H1 (cell line): ENCODE measurements around the gene SLC2A4RG. TPM values are rescaled to one million over a fixed set of nuclear protein-coding genes. Genes with fewer than 3 reads are reported as not detected.

ENCODE experiments used
- CTCF ChIA-PET: fragments of 300-600 bp; sonication (Branson Sonifier 250); formaldehyde crosslinking; loops from one replicate; lab custom pipeline; 2021; ENCODE audit not compliant: partially characterized antibody; lab: Charles Lee
- POLR2A ChIA-PET: fragments of 300-600 bp; sonication (Branson Sonifier 250); formaldehyde crosslinking; loops from one replicate; lab custom pipeline; 2021; ENCODE audit warnings: inconsistent platforms; ENCODE audit not compliant: partially characterized antibody; lab: Charles Lee
- DNase-seq, 2 experiments: peaks; one replicate each; pipeline versions ENCODE4 v3.0.0 to v3.0.0-alpha.2; 2010 to 2022; ENCODE audit warnings: low spot score in 2 of 2, low read depth in 1 of 2, mixed read lengths in 1 of 2
- FAIRE-seq: peaks from 2 replicates; lab custom pipeline; 2011; peaks lifted over from hg19 to GRCh38; lab: Jason Lieb, UNC
- H2AFZ ChIP-seq: 2 replicates; pipeline ENCODE4 v1.8.1; 2012; ENCODE audit warnings: low read length, inconsistent platforms
- H2AK5ac ChIP-seq: 2 replicates; pipeline ENCODE4 v1.6.1; 2013; ENCODE audit warnings: low read depth, low read length
- H2BK120ac ChIP-seq: replicated peaks from 2 replicates; pipeline ENCODE3; 2013; ENCODE audit warnings: low read depth, low read length, inconsistent platforms
- H2BK12ac ChIP-seq: 2 replicates; pipeline ENCODE4 v1.6.1; 2013; ENCODE audit warnings: low read depth, low read length
- H2BK15ac ChIP-seq: 2 replicates; pipeline ENCODE4 v1.6.1; 2013; ENCODE audit warnings: low read length
- H2BK20ac ChIP-seq: 2 replicates; pipeline ENCODE4 v1.6.1; 2013; ENCODE audit warnings: low read length
- H2BK5ac ChIP-seq: 2 replicates; pipeline ENCODE4 v1.6.1; 2013; ENCODE audit warnings: low read depth, low read length
- H3K14ac ChIP-seq: 2 replicates; pipeline ENCODE4 v1.6.1; 2013; ENCODE audit warnings: inconsistent platforms; ENCODE audit not compliant: insufficient read length
- H3K18ac ChIP-seq: 2 replicates; pipeline ENCODE4 v1.6.1; 2013; ENCODE audit warnings: low read length; ENCODE audit errors: extremely low read depth
- H3K23ac ChIP-seq: 2 replicates; pipeline ENCODE4 v1.6.1; 2013; ENCODE audit warnings: inconsistent platforms; ENCODE audit not compliant: insufficient read length
- H3K23me2 ChIP-seq: 2 replicates; pipeline ENCODE4 v1.6.1; 2013; ENCODE audit warnings: low read depth, low read length
- H3K27ac ChIP-seq: 2 replicates; pipeline ENCODE4 v1.6.1; 2011; ENCODE audit warnings: low read depth, low read length, inconsistent platforms
- H3K27me3 ChIP-seq, 4 experiments: replicated peaks in 1 of 4; 1 replicate in 1 of 4; 2 replicates in 3 of 4; pipeline versions ENCODE4 v1.6.1 to v1.8.1; 2011 to 2013; ENCODE audit warnings: low read length in 3 of 4, mild to moderate bottlenecking in 3 of 4, inconsistent platforms in 2 of 4, mixed read lengths in 2 of 4, moderate library complexity in 1 of 4; ENCODE audit not compliant: control insufficient read depth in 3 of 4, insufficient read depth in 3 of 4; ENCODE audit errors: extremely low read depth in 1 of 4
- H3K36me3 ChIP-seq, 4 experiments: 2 replicates each; pipeline versions ENCODE4 v1.6.1 to v1.8.1; 2011 to 2013; ENCODE audit warnings: mild to moderate bottlenecking in 4 of 4, low read length in 3 of 4, moderate library complexity in 2 of 4, control low read depth in 1 of 4, inconsistent platforms in 1 of 4; ENCODE audit not compliant: insufficient read depth in 4 of 4, control insufficient read depth in 2 of 4
- H3K4ac ChIP-seq: replicated peaks from 2 replicates; pipeline ENCODE3; 2013; ENCODE audit warnings: low read length, low read depth, mixed read lengths, inconsistent platforms; ENCODE audit not compliant: insufficient read length
- H3K4me1 ChIP-seq, 4 experiments: replicated peaks in 1 of 4; 1 replicate in 1 of 4; 2 replicates in 3 of 4; pipeline versions ENCODE4 v1.6.1 to v1.8.1; 2011 to 2013; ENCODE audit warnings: low read length in 3 of 4, inconsistent platforms in 2 of 4, mixed read lengths in 1 of 4; ENCODE audit not compliant: insufficient read depth in 4 of 4, control insufficient read depth in 3 of 4
- H3K4me2 ChIP-seq, 2 experiments: 2 replicates each; pipeline versions ENCODE4 v1.6.1 to v1.8.1; 2011 to 2013; ENCODE audit warnings: low read depth in 2 of 2, low read length in 2 of 2, control low read depth in 1 of 2, inconsistent platforms in 1 of 2, mild to moderate bottlenecking in 1 of 2; ENCODE audit not compliant: insufficient read depth in 1 of 2
- H3K4me3 ChIP-seq, 4 experiments: fragments of 200-600, 300-600 bp in 1 of 4; sonication (generic), shearing (Covaris generic), sonication (Bioruptor Twin) in 1 of 4; 2 replicates each; pipeline versions ENCODE4 v1.5.1 to v1.8.1; 2011 to 2016; ENCODE audit warnings: low read length in 4 of 4, low read depth in 3 of 4, control low read depth in 2 of 4, inconsistent platforms in 2 of 4, mild to moderate bottlenecking in 2 of 4, mixed read lengths in 1 of 4, moderate library complexity in 1 of 4; ENCODE audit not compliant: insufficient read depth in 2 of 4; ENCODE audit errors: extremely low read depth in 1 of 4
- H3K56ac ChIP-seq: replicated peaks from 2 replicates; pipeline ENCODE3; 2013; ENCODE audit warnings: low read depth, mild to moderate bottlenecking, mixed read lengths, low read length, inconsistent platforms; ENCODE audit not compliant: insufficient read length
- H3K79me1 ChIP-seq: 2 replicates; pipeline ENCODE4 v1.6.1; 2013; ENCODE audit warnings: low read depth, low read length, control low read depth
- H3K79me2 ChIP-seq, 2 experiments: 2 replicates each; pipeline versions ENCODE4 v1.6.1 to v1.8.1; 2012 to 2013; ENCODE audit warnings: low read length in 2 of 2, mild to moderate bottlenecking in 2 of 2, inconsistent platforms in 1 of 2; ENCODE audit not compliant: insufficient read depth in 2 of 2, control insufficient read depth in 1 of 2
- H3K9ac ChIP-seq, 4 experiments: replicated peaks in 1 of 4; 1 replicate in 1 of 4; 2 replicates in 3 of 4; pipeline versions ENCODE4 v1.6.1 to v1.8.1; 2011 to 2013; ENCODE audit warnings: low read depth in 3 of 4, low read length in 3 of 4, control low read depth in 2 of 4, mild to moderate bottlenecking in 2 of 4, moderate library complexity in 2 of 4, inconsistent platforms in 1 of 4; ENCODE audit errors: extremely low read depth in 1 of 4
- H3K9me3 ChIP-seq, 2 experiments: 2 replicates each; pipeline versions ENCODE4 v1.6.1 to v1.8.1; 2012 to 2013; ENCODE audit warnings: mild to moderate bottlenecking in 2 of 2, moderate library complexity in 2 of 2, control low read depth in 1 of 2, inconsistent platforms in 1 of 2, low read depth in 1 of 2, low read length in 1 of 2, mixed read lengths in 1 of 2; ENCODE audit not compliant: insufficient read depth in 2 of 2
- H4K20me1 ChIP-seq, 2 experiments: replicated peaks in 1 of 2; 2 replicates each; pipeline versions ENCODE3 to v1.8.1; 2011 to 2013; ENCODE audit warnings: inconsistent platforms in 2 of 2, low read length in 2 of 2, mild to moderate bottlenecking in 1 of 2; ENCODE audit not compliant: insufficient read depth in 2 of 2, control insufficient read depth in 1 of 2
- H4K5ac ChIP-seq: 2 replicates; pipeline ENCODE4 v1.6.1; 2013; ENCODE audit warnings: low read length, low read depth, mixed read lengths, inconsistent platforms; ENCODE audit not compliant: insufficient read length
- H4K8ac ChIP-seq: 2 replicates; pipeline ENCODE4 v1.8.0; 2013; ENCODE audit warnings: mild to moderate bottlenecking, moderate library complexity, low read length, inconsistent platforms; ENCODE audit not compliant: insufficient read depth; ENCODE audit errors: extremely low read depth
- H4K91ac ChIP-seq: replicated peaks from 2 replicates; pipeline ENCODE3; 2013; ENCODE audit warnings: low read length, mixed read lengths, inconsistent platforms; ENCODE audit not compliant: insufficient read length
- CREB1 ChIP-seq: IDR thresholded peaks from 2 replicates; pipeline ENCODE4 v1.6.1; 2012; ENCODE audit warnings: inconsistent platforms
- FOSL1 ChIP-seq: IDR thresholded peaks from 2 replicates; pipeline ENCODE4 v1.6.1; 2011; ENCODE audit warnings: mild to moderate bottlenecking, low read depth, low read length, moderate library complexity; ENCODE audit not compliant: insufficient read depth
- HDAC2 ChIP-seq, 2 experiments: fragments of 300-600 bp in 1 of 2; sonication (generic) in 1 of 2; IDR thresholded peaks; 2 replicates each; pipeline ENCODE4 v1.6.1; 2011 to 2012; ENCODE audit warnings: low read depth in 2 of 2, low read length in 2 of 2, mild to moderate bottlenecking in 2 of 2, moderate library complexity in 2 of 2, borderline replicate concordance in 1 of 2, inconsistent platforms in 1 of 2
- HDAC6 ChIP-seq: IDR thresholded peaks from one replicate; pipeline ENCODE4 v1.7.1; 2012; ENCODE audit warnings: low read depth, mild to moderate bottlenecking, inconsistent platforms, low read length, moderate library complexity
- KDM1A ChIP-seq: fragments of 200-600, 300-600 bp; sonication (generic); IDR thresholded peaks from 2 replicates; pipeline ENCODE4 v1.7.1; 2016; ENCODE audit warnings: mild to moderate bottlenecking, low read length, borderline replicate concordance
- RNF2 ChIP-seq: fragments of 200-900, 300-1000 bp; sonication (generic); IDR thresholded peaks from 2 replicates; pipeline ENCODE4 v1.7.1; 2016; ENCODE audit warnings: borderline replicate concordance, low read depth, mild to moderate bottlenecking, antibody characterized with exemption, low read length; ENCODE audit not compliant: poor library complexity, severe bottlenecking; ENCODE audit errors: missing control alignments
- SIX5 ChIP-seq: IDR thresholded peaks from 2 replicates; pipeline ENCODE4 v1.6.1; 2011; ENCODE audit warnings: mild to moderate bottlenecking, low read depth, low read length
- TCF12 ChIP-seq: IDR thresholded peaks from 2 replicates; pipeline ENCODE4 v1.6.1; 2011; ENCODE audit warnings: low read depth, mild to moderate bottlenecking, low read length
- WGBS, 2 experiments: shearing (Covaris generic) in 1 of 2; methylation state at CpG; one replicate each; pipeline versions ENCODE4 v1.1.6 to v1.1.7; 2013 to 2015; ENCODE audit warnings: low lambda C conversion rate in 2 of 2, mixed read lengths in 2 of 2, inconsistent platforms in 1 of 2, low coverage in 1 of 2, missing lambda C conversion rate in 1 of 2; ENCODE audit not compliant: insufficient replicate concordance in 2 of 2, insufficient coverage in 1 of 2, insufficient read length in 1 of 2; ENCODE audit errors: extremely low coverage in 1 of 2, missing lambda C conversion rate in 1 of 2; 5-methylcytosine and 5-hydroxymethylcytosine counted together
- polyA plus RNA-seq, 7 experiments: library from polyadenylated mRNA; depleted of rRNA in 3 of 7; stranded (reverse) in 5 of 7; unstranded in 2 of 7; fragments of >200 nt in 5 of 7; fragments of 200-250 nt in 2 of 7; gene quantifications; 1 replicate in 5 of 7; 2 replicates in 1 of 7; 4 replicates in 1 of 7; pipeline versions ENCODE4 v1.2.1 to v1.2.3, GENCODE V29; 2011 to 2013; ENCODE audit warnings: missing spikeins in 2 of 7, mixed read lengths in 2 of 7
- total RNA-seq: library from RNA; stranded (reverse); fragmentation: NEBNext Ultra II Directional; extraction: Animal tissue kit (Norgen Biotek cat#: 25700); gene quantifications from 2 replicates; pipeline ENCODE4 v1.2.1, GENCODE V29; 2021
- TF ChIP-seq, protein P1 (sequence below): IDR thresholded peaks from 2 replicates; pipeline ENCODE4 v1.6.1; 2011; ENCODE audit warnings: low read depth, mild to moderate bottlenecking, low read length; ENCODE audit not compliant: insufficient read depth
- TF ChIP-seq, protein P2 (sequence below): IDR thresholded peaks from 2 replicates; pipeline ENCODE4 v1.6.1; 2012; ENCODE audit warnings: inconsistent platforms

The SLC2A4RG gene
- total and polyA plus RNA-seq, 2 of the 8 experiments (the other 6 are each of a cell fraction or from before 2014, with no cell fraction given): 15.9 to 29.1 TPM

GRCh38 chr20:63750807-63751470 is 11.4 kb downstream of the SLC2A4RG start:
- Histone ChIP-seq H2BK120ac (no peak overlapping the region), H3K23ac (no peak overlapping the region), H3K4me1 (peaks cover 0 to 20% (median 4%) of the 10 kb centered on the region in 4 experiments; a peak in 6 of 7 replicates), H2BK5ac (peak overlapping the region; percentile 83; the same call in 1 of the 2 replicates), H2BK15ac (no peak overlapping the region), H2AFZ (no peak overlapping the region), H3K14ac (no peak overlapping the region), H3K27me3 (no peaks in the 10 kb centered on the region), H2BK20ac (no peak overlapping the region), H2AK5ac (no peak overlapping the region), H3K4ac (peak overlapping the region; percentile 90), H3K9ac (no peak overlapping the region), H3K18ac (peak overlapping the region; percentile 78), H3K9me3 (no peaks in the 10 kb centered on the region), H4K5ac (peak overlapping the region; percentile 63), H4K8ac (peak overlapping the region; percentile 75), H2BK12ac (peak overlapping the region; percentile 39; the same call in 1 of the 2 replicates), H3K79me1 (no peaks in the 10 kb centered on the region; the same call in 1 of the 2 replicates), H3K36me3 (peaks cover 0 to 3% (median under 1%) of the 10 kb centered on the region in 4 experiments; a peak in 3 of 8 replicates), H3K4me3 (no peak overlapping the region), H3K23me2 (no peaks in the 10 kb centered on the region), H4K91ac (peak overlapping the region; percentile 2), H3K27ac (no peak overlapping the region), H4K20me1 (peaks cover 0 to 3% of the 10 kb centered on the region in 2 experiments), H3K56ac (no peak overlapping the region), H3K4me2 (no peak overlapping the region), H3K79me2 (no peaks in the 10 kb centered on the region)
- FAIRE-seq (no peak), DNase-seq (no peak)
- ChIA-PET POLR2A (interaction anchor here (1.5 to 4.5 kb wide), 2 partner anchors 10 to 12 kb away, joined by 3 to 23 read pairs; no protein-coding TSS in a partner anchor), CTCF (interaction anchor here (0.6 to 4.4 kb wide), 5 partner anchors 9 to 525 kb away, joined by 3 to 17 read pairs (median 4); partner anchors contain the start of gene SLC2A4RG)
- 86% methylated on average over 25 of the region's 26 CpGs; no CpG with 5 or more reads in 1 of the 2 experiments for WGBS, 2 experiments
- no peak for TF ChIP-seq TCF12
- TF ChIP-seq FOSL1: no peak
- TF ChIP-seq, protein P1, sequence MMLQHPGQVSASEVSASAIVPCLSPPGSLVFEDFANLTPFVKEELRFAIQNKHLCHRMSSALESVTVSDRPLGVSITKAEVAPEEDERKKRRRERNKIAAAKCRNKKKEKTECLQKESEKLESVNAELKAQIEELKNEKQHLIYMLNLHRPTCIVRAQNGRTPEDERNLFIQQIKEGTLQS: no peak
- no peak for TF ChIP-seq SIX5
- no peak for TF ChIP-seq CREB1
- no peak for TF ChIP-seq RNF2
- TF ChIP-seq, protein P2, sequence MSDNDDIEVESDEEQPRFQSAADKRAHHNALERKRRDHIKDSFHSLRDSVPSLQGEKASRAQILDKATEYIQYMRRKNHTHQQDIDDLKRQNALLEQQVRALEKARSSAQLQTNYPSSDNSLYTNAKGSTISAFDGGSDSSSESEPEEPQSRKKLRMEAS: no peak
- TF ChIP-seq HDAC2 (IDR thresholded peaks at IDR 0.05; ENCODE audit: borderline replicate concordance in 1 of 2, low read depth in 2 of 2, low read length in 2 of 2): no peak
- no peak for TF ChIP-seq KDM1A
- no peak for TF ChIP-seq HDAC6
